CD14-positive monocyte (primary cell): ENCODE data around the gene MYOZ2. TPM values are rescaled to one million over a fixed set of nuclear protein-coding genes. Genes with fewer than 3 reads are reported as not detected.

ENCODE experiments used
- DNase-seq, 3 donors: peaks; one replicate each; pipeline ENCODE4 v3.0.0-alpha.2; 2011 to 2022
- H2AFZ ChIP-seq: 2 replicates; pipeline ENCODE4 v1.6.0; 2012; ENCODE audit warnings: mild to moderate bottlenecking, low read depth, low read length, inconsistent platforms; ENCODE audit not compliant: insufficient read depth, poor library complexity, severe bottlenecking
- H3K27ac ChIP-seq, 2 donors: 1 replicate in 1 of 2; 2 replicates in 1 of 2; pipeline ENCODE4 v1.5.1; 2012 to 2013; ENCODE audit warnings: low read length in 2 of 2, control low read depth in 1 of 2, inconsistent platforms in 1 of 2, low read depth in 1 of 2, mild to moderate bottlenecking in 1 of 2
- H3K27me3 ChIP-seq, 2 donors: one replicate each; pipeline versions ENCODE4 v1.6.0 to v1.6.1; 2011 to 2013; ENCODE audit warnings: low read length in 2 of 2; ENCODE audit not compliant: control insufficient read depth in 2 of 2, insufficient read depth in 2 of 2
- H3K36me3 ChIP-seq, 2 donors: replicated peaks in 1 of 2; 1 replicate in 1 of 2; 2 replicates in 1 of 2; pipeline versions ENCODE4 v1.5.1 to v1.6.1; 2012 to 2013; ENCODE audit warnings: low read length in 2 of 2, control low read depth in 1 of 2, inconsistent platforms in 1 of 2, mild to moderate bottlenecking in 1 of 2; ENCODE audit not compliant: insufficient read depth in 2 of 2, control insufficient read depth in 1 of 2
- H3K4me1 ChIP-seq, 2 donors: 1 replicate in 1 of 2; 2 replicates in 1 of 2; pipeline versions ENCODE4 v1.5.1 to v1.6.1; 2012 to 2013; ENCODE audit warnings: low read length in 2 of 2, control low read depth in 1 of 2, inconsistent platforms in 1 of 2, mild to moderate bottlenecking in 1 of 2, moderate library complexity in 1 of 2; ENCODE audit not compliant: insufficient read depth in 2 of 2, control insufficient read depth in 1 of 2
- H3K4me2 ChIP-seq: replicated peaks from 2 replicates; pipeline ENCODE3; 2012; ENCODE audit warnings: low read length, moderate library complexity, mild to moderate bottlenecking; ENCODE audit not compliant: poor library complexity, severe bottlenecking; ENCODE audit errors: extremely low read depth
- H3K4me3 ChIP-seq, 3 experiments: fragments of 200-600 bp in 1 of 3; sonication (generic) in 1 of 3; replicated peaks in 1 of 3; 1 replicate in 2 of 3; 2 replicates in 1 of 3; pipeline ENCODE4 v1.5.1; 2011 to 2013; ENCODE audit warnings: low read length in 3 of 3, mild to moderate bottlenecking in 3 of 3, control low read depth in 2 of 3, low read depth in 2 of 3, inconsistent platforms in 1 of 3, moderate library complexity in 1 of 3
- H3K79me2 ChIP-seq: 2 replicates; pipeline ENCODE4 v1.6.0; 2012; ENCODE audit warnings: mild to moderate bottlenecking, control low read depth, inconsistent platforms, low read length, moderate library complexity; ENCODE audit not compliant: insufficient read depth
- H3K9ac ChIP-seq: 2 replicates; pipeline ENCODE4 v1.6.0; 2017; ENCODE audit warnings: low read length, mild to moderate bottlenecking; ENCODE audit not compliant: insufficient read depth, poor library complexity, severe bottlenecking
- H3K9me3 ChIP-seq, 2 donors: replicated peaks in 1 of 2; 1 replicate in 1 of 2; 2 replicates in 1 of 2; pipeline versions ENCODE4 v1.5.1 to v1.6.1; 2012 to 2013; ENCODE audit warnings: low read length in 2 of 2, control low read depth in 1 of 2; ENCODE audit not compliant: control insufficient read depth in 1 of 2, insufficient read depth in 1 of 2
- H4K20me1 ChIP-seq: 2 replicates; pipeline ENCODE4 v1.6.0; 2012; ENCODE audit warnings: mild to moderate bottlenecking, low read length, control low read depth, moderate library complexity; ENCODE audit not compliant: insufficient read depth
- H3K27ac Mint-ChIP-seq, 7 donors: one replicate each; pipeline ENCODE4 v1.8.0; 2020; ENCODE audit warnings: mild to moderate bottlenecking in 7 of 7, mixed read lengths in 7 of 7, moderate library complexity in 6 of 7, inconsistent platforms in 2 of 7
- H3K27me3 Mint-ChIP-seq, 3 donors: one replicate each; pipeline ENCODE4 v1.8.0; 2021 to 2022; ENCODE audit warnings: low read depth in 3 of 3, mild to moderate bottlenecking in 3 of 3, mixed read lengths in 3 of 3, moderate library complexity in 3 of 3, inconsistent platforms in 1 of 3
- H3K36me3 Mint-ChIP-seq, 2 donors: one replicate each; pipeline ENCODE4 v1.8.0; 2020; ENCODE audit warnings: mixed read lengths in 2 of 2, inconsistent platforms in 1 of 2, mild to moderate bottlenecking in 1 of 2
- H3K4me1 Mint-ChIP-seq: one replicate; pipeline ENCODE4 v1.8.0; 2020; ENCODE audit warnings: mild to moderate bottlenecking, mixed read lengths
- H3K4me3 Mint-ChIP-seq, 2 donors: one replicate each; pipeline ENCODE4 v1.8.0; 2020; ENCODE audit warnings: mild to moderate bottlenecking in 2 of 2, mixed read lengths in 2 of 2, moderate library complexity in 1 of 2
- H3K9me3 Mint-ChIP-seq, 7 donors: one replicate each; pipeline ENCODE4 v1.8.0; 2020 to 2022; ENCODE audit warnings: mixed read lengths in 7 of 7, mild to moderate bottlenecking in 6 of 7, moderate library complexity in 6 of 7, inconsistent platforms in 2 of 7
- WGBS: methylation state at CpG from one replicate; pipeline ENCODE4 v1.1.5; 2013; ENCODE audit warnings: missing lambda C conversion rate; ENCODE audit not compliant: insufficient coverage; 5-methylcytosine and 5-hydroxymethylcytosine counted together
- intact Hi-C, 2 donors: fragments of 100-400 bp; cut with micrococcal nuclease; formaldehyde crosslinking; loops; one replicate each; pipeline versions ENCODE4 v1.15.0 to v1.15.1; 2023
- polyA plus RNA-seq, 3 donors: library from polyadenylated mRNA; depleted of rRNA in 1 of 3; unstranded in 2 of 3; stranded (reverse) in 1 of 3; fragments of 300-500 nt in 2 of 3; fragments of >200 nt in 1 of 3; fragmentation: Illumina TruSeq in 2 of 3; gene quantifications; 1 replicate in 2 of 3; 2 replicates in 1 of 3; pipeline ENCODE4 v1.2.3, GENCODE V29; 2012 to 2021
- TF ChIP-seq, protein P1 (sequence below): fragments of 200-600 bp; IDR thresholded peaks from one replicate; pipeline ENCODE4 v1.8.0; 2022; ENCODE audit warnings: antibody characterized with exemption, mild to moderate bottlenecking

MYOZ2 gene
- polyA plus RNA-seq, 3 donors, result not detected

DNA sequence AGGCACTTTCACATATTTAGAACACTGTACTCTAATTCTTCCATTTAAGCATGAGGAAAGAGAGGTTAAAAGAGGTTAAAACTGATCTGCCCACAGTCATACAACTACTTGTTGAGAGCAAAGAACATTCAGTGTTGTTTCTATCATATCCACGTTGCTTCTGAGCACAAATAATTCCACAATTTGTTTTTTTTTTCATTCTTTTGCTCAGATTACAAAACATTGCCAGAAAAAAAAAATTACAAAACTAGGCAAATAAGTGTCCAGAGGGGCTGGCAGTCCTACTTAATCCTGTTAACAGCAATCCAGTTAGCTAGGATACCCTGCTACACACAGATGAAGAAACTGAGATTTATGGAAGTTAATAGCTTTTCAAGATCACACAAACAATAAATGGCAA is 70.5 kb downstream of the MYOZ2 start:
- Mint-ChIP-seq H3K27ac (no peak overlapping the region), H3K4me1 (peaks cover 26% of the 10 kb centered on the region)

DNA sequence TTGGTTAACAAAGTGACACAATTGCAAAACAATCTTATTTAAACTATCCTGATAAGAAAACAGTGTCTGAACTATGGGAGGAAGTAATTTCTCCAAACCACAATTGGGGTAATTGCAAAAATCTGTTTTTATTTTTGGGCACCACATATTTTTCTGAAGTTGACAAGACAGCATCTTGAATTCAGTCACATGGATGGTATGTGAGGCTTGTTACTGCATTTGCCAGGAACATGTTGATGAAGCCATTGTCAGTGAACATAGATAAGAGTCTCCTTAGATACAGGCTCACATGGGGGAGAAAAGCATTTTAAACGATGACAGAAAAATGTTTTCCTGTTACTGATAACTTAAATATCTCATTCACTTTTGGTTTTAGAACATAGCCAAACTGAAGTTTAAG is 71.4 kb downstream of the MYOZ2 start:
- H3K9me3 Mint-ChIP-seq, result peaks cover 0 to 2% (median 0%) of the 10 kb centered on the region in 7 donors
- H3K27ac Mint-ChIP-seq, result no peak overlapping the region

More for the DNA sequence above, 70.5 kb downstream of the MYOZ2 start:
- no peaks in the 10 kb centered on the region for H3K36me3 ChIP-seq
- no peak overlapping the region for H3K4me2 ChIP-seq
- H4K20me1 ChIP-seq, result no peaks in the 10 kb centered on the region
- WGBS, result no CpG with 5 or more reads among the region's 1 CpG
- H3K27ac ChIP-seq, result no peak overlapping the region
- Mint-ChIP-seq H3K9me3 (peaks cover 0 to 2% (median 0%) of the 10 kb centered on the region in 7 donors), H3K27me3 (peaks cover 2 to 5% (median 5%) of the 10 kb centered on the region in 3 donors), H3K4me3 (no peak overlapping the region), H3K36me3 (no peaks in the 10 kb centered on the region)
- peaks cover 0 to 2% of the 10 kb centered on the region in 2 donors for H3K27me3 ChIP-seq
- H3K9ac ChIP-seq, result no peak overlapping the region
- H3K9me3 ChIP-seq, result no peaks in the 10 kb centered on the region
- no peak overlapping the region for H3K4me3 ChIP-seq
- TF ChIP-seq, protein P1, sequence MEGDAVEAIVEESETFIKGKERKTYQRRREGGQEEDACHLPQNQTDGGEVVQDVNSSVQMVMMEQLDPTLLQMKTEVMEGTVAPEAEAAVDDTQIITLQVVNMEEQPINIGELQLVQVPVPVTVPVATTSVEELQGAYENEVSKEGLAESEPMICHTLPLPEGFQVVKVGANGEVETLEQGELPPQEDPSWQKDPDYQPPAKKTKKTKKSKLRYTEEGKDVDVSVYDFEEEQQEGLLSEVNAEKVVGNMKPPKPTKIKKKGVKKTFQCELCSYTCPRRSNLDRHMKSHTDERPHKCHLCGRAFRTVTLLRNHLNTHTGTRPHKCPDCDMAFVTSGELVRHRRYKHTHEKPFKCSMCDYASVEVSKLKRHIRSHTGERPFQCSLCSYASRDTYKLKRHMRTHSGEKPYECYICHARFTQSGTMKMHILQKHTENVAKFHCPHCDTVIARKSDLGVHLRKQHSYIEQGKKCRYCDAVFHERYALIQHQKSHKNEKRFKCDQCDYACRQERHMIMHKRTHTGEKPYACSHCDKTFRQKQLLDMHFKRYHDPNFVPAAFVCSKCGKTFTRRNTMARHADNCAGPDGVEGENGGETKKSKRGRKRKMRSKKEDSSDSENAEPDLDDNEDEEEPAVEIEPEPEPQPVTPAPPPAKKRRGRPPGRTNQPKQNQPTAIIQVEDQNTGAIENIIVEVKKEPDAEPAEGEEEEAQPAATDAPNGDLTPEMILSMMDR, result no peak
- no peak for DNase-seq
- H2AFZ ChIP-seq, result no peak overlapping the region
- H3K4me1 ChIP-seq, result peaks cover 0 to 40% of the 10 kb centered on the region in 2 donors
- intact Hi-C loops, result no loop called here
- no peaks in the 10 kb centered on the region for H3K79me2 ChIP-seq

More for the DNA sequence above, 71.4 kb downstream of the MYOZ2 start:
- H3K9ac ChIP-seq, result no peak overlapping the region
- no peaks in the 10 kb centered on the region for H3K79me2 ChIP-seq
- H3K4me2 ChIP-seq, result no peak overlapping the region
- Mint-ChIP-seq H3K36me3 (no peaks in the 10 kb centered on the region), H3K27me3 (peaks cover 2 to 11% (median 8%) of the 10 kb centered on the region in 3 donors), H3K4me1 (peaks cover 27% of the 10 kb centered on the region), H3K4me3 (no peak overlapping the region)
- intact Hi-C loops, result no loop called here
- H3K4me1 ChIP-seq, result peaks cover 7 to 49% of the 10 kb centered on the region in 2 donors
- H2AFZ ChIP-seq, result no peak overlapping the region
- TF ChIP-seq, protein P1, result no peak
- H4K20me1 ChIP-seq, result no peaks in the 10 kb centered on the region
- no peak overlapping the region for H3K4me3 ChIP-seq
- no peak overlapping the region for H3K27ac ChIP-seq
- WGBS, result no CpG with 5 or more reads among the region's 1 CpG
- H3K27me3 ChIP-seq, result peaks cover 0 to 6% of the 10 kb centered on the region in 2 donors
- H3K36me3 ChIP-seq, result no peaks in the 10 kb centered on the region
- peak in 1 of 3 donors; percentile 21 for DNase-seq
- no peaks in the 10 kb centered on the region for H3K9me3 ChIP-seq
